HepG2 (cell line): ENCODE results near the gene TAPBP. TPM values are rescaled to one million over a fixed set of nuclear protein-coding genes. Genes with fewer than 3 reads are reported as not detected.

Experiments used
- DPF2 ChIP-seq: sonication (generic); formaldehyde crosslinking; IDR thresholded peaks from 2 replicates; pipeline ENCODE4 v1.4.0; 2020; ENCODE audit warnings: mild to moderate bottlenecking, low read depth, missing genetic modification reagents, borderline replicate concordance
- FOXK2 ChIP-seq: fragments of 450-650 bp; IDR thresholded peaks from 2 replicates; pipeline ENCODE4 v1.6.1; 2016
- GABPA ChIP-seq, 2 experiments: IDR thresholded peaks; 2 replicates each; pipeline ENCODE4 v1.6.1; 2011 to 2016; ENCODE audit warnings: low read depth in 2 of 2, low read length in 1 of 2, missing biosample characterization in 1 of 2, missing genetic modification characterization in 1 of 2
- HDAC2 ChIP-seq: sonication (generic); formaldehyde crosslinking; IDR thresholded peaks from 2 replicates; pipeline ENCODE4 v1.4.0; 2020; ENCODE audit warnings: missing genetic modification reagents
- HHEX ChIP-seq: IDR thresholded peaks from 2 replicates; pipeline ENCODE4 v1.6.1; 2016; ENCODE audit warnings: control low read depth
- ISL2 ChIP-seq: sonication (generic); formaldehyde crosslinking; IDR thresholded peaks from 2 replicates; pipeline ENCODE4 v1.5.0; 2020; ENCODE audit warnings: missing genetic modification reagents
- JDP2 ChIP-seq: sonication (generic); formaldehyde crosslinking; IDR thresholded peaks from 2 replicates; pipeline ENCODE4 v1.8.1; 2022; ENCODE audit warnings: missing genetic modification reagents, borderline replicate concordance
- NFE2 ChIP-seq: sonication (generic); formaldehyde crosslinking; IDR thresholded peaks from 2 replicates; pipeline ENCODE4 v1.4.0; 2020; ENCODE audit warnings: missing genetic modification reagents
- POLR2A ChIP-seq, 2 experiments: IDR thresholded peaks; 2 replicates each; pipeline ENCODE4 v1.6.1; 2011; ENCODE audit warnings: low read depth in 2 of 2, low read length in 2 of 2, mild to moderate bottlenecking in 1 of 2, moderate library complexity in 1 of 2; ENCODE audit not compliant: insufficient read depth in 1 of 2
- PTBP1 ChIP-seq: fragments of 200-400 bp; formaldehyde crosslinking; IDR thresholded peaks from 2 replicates; pipeline ENCODE4 v1.6.1; 2018; ENCODE audit warnings: low read length, low read depth; ENCODE audit not compliant: poor library complexity, severe bottlenecking
- RBAK ChIP-seq: sonication (generic); formaldehyde crosslinking; IDR thresholded peaks from 2 replicates; pipeline ENCODE4 v1.5.1; 2020; ENCODE audit warnings: mild to moderate bottlenecking, missing genetic modification reagents
- SOX13 ChIP-seq, 3 experiments: fragments of 450-650 bp in 1 of 3; sonication (generic) in 1 of 3; formaldehyde crosslinking in 1 of 3; IDR thresholded peaks in 2 of 3; conservative IDR thresholded peaks in 1 of 3; 2 replicates each; pipeline versions ENCODE4 v1.5.0 to v1.6.1; 2016 to 2020; ENCODE audit warnings: antibody characterized with exemption in 1 of 3, mild to moderate bottlenecking in 1 of 3, missing compliant biosample characterization in 1 of 3, missing genetic modification reagents in 1 of 3, moderate library complexity in 1 of 3
- THYN1 ChIP-seq: sonication (generic); formaldehyde crosslinking; IDR thresholded peaks from 2 replicates; pipeline ENCODE4 v1.8.1; 2023; ENCODE audit warnings: low read depth, mild to moderate bottlenecking, moderate library complexity, missing genetic modification reagents, borderline replicate concordance
- ZFP37 ChIP-seq: sonication (generic); formaldehyde crosslinking; IDR thresholded peaks from 2 replicates; pipeline ENCODE4 v1.4.0; 2020; ENCODE audit warnings: missing genetic modification reagents, borderline replicate concordance
- ZNF337 ChIP-seq: sonication (generic); formaldehyde crosslinking; IDR thresholded peaks from 2 replicates; pipeline ENCODE4 v1.5.1; 2020; ENCODE audit warnings: missing genetic modification reagents, low read depth, mild to moderate bottlenecking, borderline replicate concordance
- ZNF44 ChIP-seq: sonication (generic); formaldehyde crosslinking; IDR thresholded peaks from 2 replicates; pipeline ENCODE4 v1.5.1; 2020; ENCODE audit warnings: mild to moderate bottlenecking, missing genetic modification reagents
- ZNF530 ChIP-seq: sonication (generic); formaldehyde crosslinking; IDR thresholded peaks from 2 replicates; pipeline ENCODE4 v1.5.0; 2020; ENCODE audit warnings: low read depth, mild to moderate bottlenecking, missing genetic modification reagents
- ZNF605 ChIP-seq: sonication (generic); formaldehyde crosslinking; IDR thresholded peaks from 2 replicates; pipeline ENCODE4 v1.8.0; 2022; ENCODE audit warnings: mild to moderate bottlenecking, missing genetic modification reagents
- ZSCAN20 ChIP-seq: sonication (generic); formaldehyde crosslinking; IDR thresholded peaks from 2 replicates; pipeline ENCODE4 v1.4.0; 2020; ENCODE audit warnings: missing genetic modification reagents, mild to moderate bottlenecking, borderline replicate concordance
- ZSCAN22 ChIP-seq: sonication (generic); formaldehyde crosslinking; IDR thresholded peaks from 2 replicates; pipeline ENCODE4 v1.4.0; 2020; ENCODE audit warnings: mild to moderate bottlenecking, missing genetic modification reagents
- ZSCAN31 ChIP-seq: sonication (generic); formaldehyde crosslinking; IDR thresholded peaks from 2 replicates; pipeline ENCODE4 v1.5.0; 2020; ENCODE audit warnings: low read depth, mild to moderate bottlenecking, missing genetic modification reagents
- polyA plus RNA-seq, 8 experiments: library from polyadenylated mRNA; depleted of rRNA in 3 of 8; stranded (reverse) in 7 of 8; unstranded in 1 of 8; fragments of >200 nt; fragmentation: Illumina TruSeq in 4 of 8; extraction: Trizol in 4 of 8; gene quantifications; 2 replicates each; pipeline versions ENCODE4 v1.2.1 to v1.2.3, GENCODE V29; 2011 to 2016; ENCODE audit warnings: low read depth in 4 of 8, missing spikeins in 1 of 8, mixed read lengths in 1 of 8; ENCODE audit not compliant: insufficient read depth in 1 of 8
- total RNA-seq, 5 experiments: library from RNA; depleted of rRNA; stranded (reverse); fragments of >200 nt; fragmentation: Illumina TruSeq; extraction: Trizol; gene quantifications; 2 replicates each; pipeline ENCODE4 v1.2.3, GENCODE V29; 2016; ENCODE audit warnings: low read depth in 1 of 5
- TF ChIP-seq, protein P1 (sequence below): sonication (generic); formaldehyde crosslinking; IDR thresholded peaks from 2 replicates; pipeline ENCODE4 v1.4.0; 2020; ENCODE audit warnings: missing genetic modification reagents
- TF ChIP-seq, protein P2 (sequence below): sonication (generic); formaldehyde crosslinking; conservative IDR thresholded peaks from 2 replicates; pipeline ENCODE4 v1.8.0; 2022; ENCODE audit warnings: missing genetic modification reagents
- TF ChIP-seq, protein P3 (sequence below), 2 experiments: sonication (generic) in 1 of 2; formaldehyde crosslinking in 1 of 2; IDR thresholded peaks; 2 replicates each; pipeline versions ENCODE4 v1.5.1 to v1.6.1; 2011 to 2020; ENCODE audit warnings: borderline replicate concordance in 1 of 2, low read depth in 1 of 2, low read length in 1 of 2, mild to moderate bottlenecking in 1 of 2, missing genetic modification reagents in 1 of 2, moderate library complexity in 1 of 2

TAPBP gene
- total and polyA plus RNA-seq, 2 of the 13 experiments (the other 11 are each of a cell fraction or from before 2014, with no cell fraction given) = 27.4 to 32.3 TPM

DNA sequence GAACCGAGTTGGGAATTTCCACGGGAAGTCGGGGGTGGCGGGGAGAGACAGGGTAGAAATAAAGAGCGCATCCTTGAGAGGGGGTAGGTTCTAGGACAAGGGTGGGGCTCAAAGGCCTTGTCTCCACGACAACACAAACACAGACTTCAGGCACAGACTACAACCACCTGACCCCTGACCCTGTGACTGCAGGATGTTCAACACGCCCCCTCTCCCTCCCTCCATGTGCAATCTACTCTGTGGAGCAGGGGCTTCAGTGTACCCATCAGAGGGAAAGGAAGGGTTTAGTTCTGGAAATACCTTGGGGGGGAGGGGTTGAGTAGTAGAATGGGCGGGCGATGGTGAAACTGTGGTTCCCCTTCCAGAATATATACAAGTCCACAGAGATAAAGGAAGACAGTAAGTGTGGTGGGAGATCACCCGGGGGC lies 651 bp upstream of the TAPBP start (continued):
- TF ChIP-seq, protein P1, sequence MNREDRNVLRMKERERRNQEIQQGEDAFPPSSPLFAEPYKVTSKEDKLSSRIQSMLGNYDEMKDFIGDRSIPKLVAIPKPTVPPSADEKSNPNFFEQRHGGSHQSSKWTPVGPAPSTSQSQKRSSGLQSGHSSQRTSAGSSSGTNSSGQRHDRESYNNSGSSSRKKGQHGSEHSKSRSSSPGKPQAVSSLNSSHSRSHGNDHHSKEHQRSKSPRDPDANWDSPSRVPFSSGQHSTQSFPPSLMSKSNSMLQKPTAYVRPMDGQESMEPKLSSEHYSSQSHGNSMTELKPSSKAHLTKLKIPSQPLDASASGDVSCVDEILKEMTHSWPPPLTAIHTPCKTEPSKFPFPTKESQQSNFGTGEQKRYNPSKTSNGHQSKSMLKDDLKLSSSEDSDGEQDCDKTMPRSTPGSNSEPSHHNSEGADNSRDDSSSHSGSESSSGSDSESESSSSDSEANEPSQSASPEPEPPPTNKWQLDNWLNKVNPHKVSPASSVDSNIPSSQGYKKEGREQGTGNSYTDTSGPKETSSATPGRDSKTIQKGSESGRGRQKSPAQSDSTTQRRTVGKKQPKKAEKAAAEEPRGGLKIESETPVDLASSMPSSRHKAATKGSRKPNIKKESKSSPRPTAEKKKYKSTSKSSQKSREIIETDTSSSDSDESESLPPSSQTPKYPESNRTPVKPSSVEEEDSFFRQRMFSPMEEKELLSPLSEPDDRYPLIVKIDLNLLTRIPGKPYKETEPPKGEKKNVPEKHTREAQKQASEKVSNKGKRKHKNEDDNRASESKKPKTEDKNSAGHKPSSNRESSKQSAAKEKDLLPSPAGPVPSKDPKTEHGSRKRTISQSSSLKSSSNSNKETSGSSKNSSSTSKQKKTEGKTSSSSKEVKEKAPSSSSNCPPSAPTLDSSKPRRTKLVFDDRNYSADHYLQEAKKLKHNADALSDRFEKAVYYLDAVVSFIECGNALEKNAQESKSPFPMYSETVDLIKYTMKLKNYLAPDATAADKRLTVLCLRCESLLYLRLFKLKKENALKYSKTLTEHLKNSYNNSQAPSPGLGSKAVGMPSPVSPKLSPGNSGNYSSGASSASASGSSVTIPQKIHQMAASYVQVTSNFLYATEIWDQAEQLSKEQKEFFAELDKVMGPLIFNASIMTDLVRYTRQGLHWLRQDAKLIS (CRISPR knock-in tag) = no peak
- TF ChIP-seq PTBP1 = no peak
- TF ChIP-seq, protein P2, sequence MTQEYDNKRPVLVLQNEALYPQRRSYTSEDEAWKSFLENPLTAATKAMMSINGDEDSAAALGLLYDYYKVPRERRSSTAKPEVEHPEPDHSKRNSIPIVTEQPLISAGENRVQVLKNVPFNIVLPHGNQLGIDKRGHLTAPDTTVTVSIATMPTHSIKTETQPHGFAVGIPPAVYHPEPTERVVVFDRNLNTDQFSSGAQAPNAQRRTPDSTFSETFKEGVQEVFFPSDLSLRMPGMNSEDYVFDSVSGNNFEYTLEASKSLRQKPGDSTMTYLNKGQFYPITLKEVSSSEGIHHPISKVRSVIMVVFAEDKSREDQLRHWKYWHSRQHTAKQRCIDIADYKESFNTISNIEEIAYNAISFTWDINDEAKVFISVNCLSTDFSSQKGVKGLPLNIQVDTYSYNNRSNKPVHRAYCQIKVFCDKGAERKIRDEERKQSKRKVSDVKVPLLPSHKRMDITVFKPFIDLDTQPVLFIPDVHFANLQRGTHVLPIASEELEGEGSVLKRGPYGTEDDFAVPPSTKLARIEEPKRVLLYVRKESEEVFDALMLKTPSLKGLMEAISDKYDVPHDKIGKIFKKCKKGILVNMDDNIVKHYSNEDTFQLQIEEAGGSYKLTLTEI = no peak
- no peak for TF ChIP-seq ZNF605 (CRISPR knock-in tag)
- TF ChIP-seq ZSCAN20 (CRISPR knock-in tag) = no peak
- TF ChIP-seq ZSCAN31 = no peak
- TF ChIP-seq ZNF530 (CRISPR knock-in tag) = no peak
- no peak for TF ChIP-seq ZNF44 (CRISPR knock-in tag)
- no peak for TF ChIP-seq HHEX (CRISPR knock-in tag)
- TF ChIP-seq ZSCAN22 (CRISPR knock-in tag) = no peak
- no peak for TF ChIP-seq THYN1 (CRISPR knock-in tag)
- TF ChIP-seq, protein P3, sequence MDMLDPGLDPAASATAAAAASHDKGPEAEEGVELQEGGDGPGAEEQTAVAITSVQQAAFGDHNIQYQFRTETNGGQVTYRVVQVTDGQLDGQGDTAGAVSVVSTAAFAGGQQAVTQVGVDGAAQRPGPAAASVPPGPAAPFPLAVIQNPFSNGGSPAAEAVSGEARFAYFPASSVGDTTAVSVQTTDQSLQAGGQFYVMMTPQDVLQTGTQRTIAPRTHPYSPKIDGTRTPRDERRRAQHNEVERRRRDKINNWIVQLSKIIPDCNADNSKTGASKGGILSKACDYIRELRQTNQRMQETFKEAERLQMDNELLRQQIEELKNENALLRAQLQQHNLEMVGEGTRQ (IDR thresholded peaks at IDR 0.05; ENCODE audit: low read depth, low read length) = 0 out of 2 replicates have a peak, but pooled peaks have one; percentile 27
- TF ChIP-seq, protein P3 (CRISPR knock-in tag; IDR thresholded peaks at IDR 0.05; ENCODE audit: borderline replicate concordance) = no peak
- TF ChIP-seq POLR2A (IDR thresholded peaks at IDR 0.05; ENCODE audit: insufficient read depth in 1 of 2, low read depth in 2 of 2, low read length in 2 of 2) = no peak
- no peak for TF ChIP-seq GABPA (IDR thresholded peaks at IDR 0.05; ENCODE audit: low read depth, low read length)
- TF ChIP-seq GABPA (CRISPR knock-in tag; IDR thresholded peaks at IDR 0.05; ENCODE audit: low read depth) = peak; percentile 42; the same call in 1 of the 2 replicates
- TF ChIP-seq NFE2 = no peak
- TF ChIP-seq JDP2 (CRISPR knock-in tag) = no peak
- no peak for TF ChIP-seq RBAK (CRISPR knock-in tag)
- no peak for TF ChIP-seq ISL2 (CRISPR knock-in tag)
- TF ChIP-seq SOX13 (IDR thresholded peaks at IDR 0.05) = no peak
- no peak for TF ChIP-seq SOX13 (CRISPR knock-in tag; conservative IDR thresholded peaks at IDR 0.05 in 1 of 2, IDR thresholded peaks at IDR 0.05 in 1 of 2)
- TF ChIP-seq FOXK2 = no peak
- no peak for TF ChIP-seq ZFP37
- TF ChIP-seq HDAC2 (CRISPR knock-in tag) = no peak
- no peak for TF ChIP-seq DPF2
- no peak for TF ChIP-seq ZNF337 (CRISPR knock-in tag)
